Measurements from ENCODE around the gene PITPNC1.

DNA sequence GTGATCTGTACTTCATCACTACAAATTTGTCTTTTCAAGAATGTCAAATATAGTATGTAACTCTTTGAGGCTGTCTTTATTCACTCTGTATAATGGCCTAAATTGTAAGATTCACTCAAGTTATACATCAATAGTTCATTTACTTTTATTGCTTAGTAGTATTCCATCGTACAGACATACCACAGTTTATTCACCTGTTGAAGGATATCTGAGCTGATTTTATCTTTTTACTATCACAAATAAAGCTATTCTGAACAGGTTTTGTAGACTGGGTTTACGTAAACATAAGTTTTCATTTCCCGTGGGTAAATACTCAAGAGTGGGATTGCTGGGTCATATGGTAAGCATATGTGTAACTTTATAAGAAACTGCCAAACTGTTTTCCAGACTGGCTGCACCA lies 29.3 kb upstream of the PITPNC1 start:
- TF ChIP-seq, protein P1, sequence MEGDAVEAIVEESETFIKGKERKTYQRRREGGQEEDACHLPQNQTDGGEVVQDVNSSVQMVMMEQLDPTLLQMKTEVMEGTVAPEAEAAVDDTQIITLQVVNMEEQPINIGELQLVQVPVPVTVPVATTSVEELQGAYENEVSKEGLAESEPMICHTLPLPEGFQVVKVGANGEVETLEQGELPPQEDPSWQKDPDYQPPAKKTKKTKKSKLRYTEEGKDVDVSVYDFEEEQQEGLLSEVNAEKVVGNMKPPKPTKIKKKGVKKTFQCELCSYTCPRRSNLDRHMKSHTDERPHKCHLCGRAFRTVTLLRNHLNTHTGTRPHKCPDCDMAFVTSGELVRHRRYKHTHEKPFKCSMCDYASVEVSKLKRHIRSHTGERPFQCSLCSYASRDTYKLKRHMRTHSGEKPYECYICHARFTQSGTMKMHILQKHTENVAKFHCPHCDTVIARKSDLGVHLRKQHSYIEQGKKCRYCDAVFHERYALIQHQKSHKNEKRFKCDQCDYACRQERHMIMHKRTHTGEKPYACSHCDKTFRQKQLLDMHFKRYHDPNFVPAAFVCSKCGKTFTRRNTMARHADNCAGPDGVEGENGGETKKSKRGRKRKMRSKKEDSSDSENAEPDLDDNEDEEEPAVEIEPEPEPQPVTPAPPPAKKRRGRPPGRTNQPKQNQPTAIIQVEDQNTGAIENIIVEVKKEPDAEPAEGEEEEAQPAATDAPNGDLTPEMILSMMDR (conservative IDR thresholded peaks at IDR 0.05 in 1 of 2, IDR thresholded peaks at IDR 0.05 in 1 of 2; ENCODE audit: extremely low read depth in 1 of 2, insufficient read depth in 1 of 2, low read depth in 1 of 2, low read length in 2 of 2) = no peak
- TF ChIP-seq EZH2 (IDR thresholded peaks at IDR 0.05; ENCODE audit: borderline replicate concordance, low read length) = no peak
